HEK293 (cell line): ENCODE results near the gene DNAJB2.

ENCODE experiments used
- CTCF ChIA-PET: fragments of 350-600 bp; formaldehyde crosslinking; extraction: SDS; loops from one replicate; lab custom pipeline; 2021; ENCODE audit warnings: antibody characterized with exemption; lab: Yijun Ruan, JAX
- POLR2A ChIA-PET: fragments of 300-600 bp; formaldehyde crosslinking; extraction: SDS; loops from one replicate; lab custom pipeline; 2020; ENCODE audit warnings: antibody characterized with exemption, inconsistent platforms; lab: Yijun Ruan, JAX
- H3K27ac ChIP-seq: fragments of 200-500 bp; sonication (Bioruptor generic); 2 replicates; pipeline ENCODE4 v1.5.1; 2014; ENCODE audit warnings: low read depth, low read length, control low read depth, inconsistent platforms; ENCODE audit errors: extremely low read depth
- H3K36me3 ChIP-seq, 2 experiments: fragments of 200-500 bp in 1 of 2; sonication (Bioruptor generic) in 1 of 2; 1 replicate in 1 of 2; 2 replicates in 1 of 2; pipeline ENCODE4 v1.5.1; 2014 to 2017; ENCODE audit warnings: inconsistent platforms in 2 of 2, low read length in 2 of 2; ENCODE audit not compliant: control insufficient read depth in 2 of 2, insufficient read depth in 1 of 2
- H3K4me1 ChIP-seq: fragments of 200-500 bp; sonication (Bioruptor generic); 2 replicates; pipeline ENCODE4 v1.5.1; 2014; ENCODE audit warnings: mild to moderate bottlenecking, low read length, inconsistent platforms; ENCODE audit not compliant: control insufficient read depth, insufficient read depth
- H3K4me3 ChIP-seq: 2 replicates; pipeline ENCODE4 v1.5.1; 2011; ENCODE audit warnings: low read depth, mild to moderate bottlenecking, control low read depth, low read length, moderate library complexity
- H3K9me3 ChIP-seq: fragments of 200-500 bp; sonication (Bioruptor generic); 2 replicates; pipeline ENCODE4 v1.5.1; 2014; ENCODE audit warnings: low read depth, low read length, inconsistent platforms; ENCODE audit not compliant: control insufficient read depth, insufficient read depth
- KLF9 ChIP-seq: fragments of 450-650 bp; formaldehyde crosslinking; IDR thresholded peaks from 2 replicates; pipeline ENCODE4 v1.5.1; 2016; ENCODE audit warnings: missing biosample characterization, missing genetic modification characterization, low read depth
- SCRT1 ChIP-seq: fragments of 450-650 bp; formaldehyde crosslinking; IDR thresholded peaks from 2 replicates; pipeline ENCODE4 v1.5.1; 2016; ENCODE audit warnings: missing biosample characterization, missing genetic modification characterization, borderline replicate concordance
- SCRT2 ChIP-seq: fragments of 450-650 bp; formaldehyde crosslinking; IDR thresholded peaks from 2 replicates; pipeline ENCODE4 v1.5.1; 2016; ENCODE audit warnings: missing biosample characterization, missing genetic modification characterization
- SP7 ChIP-seq: fragments of 450-650 bp; formaldehyde crosslinking; IDR thresholded peaks from 2 replicates; pipeline ENCODE4 v1.5.1; 2016; ENCODE audit warnings: missing biosample characterization, missing genetic modification characterization
- ZNF211 ChIP-seq: fragments of 450-650 bp; formaldehyde crosslinking; IDR thresholded peaks from 2 replicates; pipeline ENCODE4 v1.5.1; 2016; ENCODE audit warnings: low read depth, missing biosample characterization, missing genetic modification characterization
- ZNF239 ChIP-seq: fragments of 450-650 bp; formaldehyde crosslinking; IDR thresholded peaks from 2 replicates; pipeline ENCODE4 v1.5.1; 2016; ENCODE audit warnings: missing biosample characterization, missing genetic modification characterization
- ZNF341 ChIP-seq: fragments of 450-650 bp; formaldehyde crosslinking; IDR thresholded peaks from 2 replicates; pipeline ENCODE4; 2016; ENCODE audit warnings: low read depth, missing biosample characterization, missing genetic modification characterization
- ZNF596 ChIP-seq: fragments of 450-650 bp; IDR thresholded peaks from 2 replicates; pipeline ENCODE4 v1.5.0; 2018; ENCODE audit warnings: missing biosample characterization, mild to moderate bottlenecking, missing genetic modification characterization, moderate library complexity
- ZNF747 ChIP-seq: fragments of 450-650 bp; formaldehyde crosslinking; IDR thresholded peaks from 2 replicates; pipeline ENCODE4 v1.5.1; 2016; ENCODE audit warnings: missing biosample characterization, missing genetic modification characterization
- ZSCAN23 ChIP-seq: fragments of 450-650 bp; formaldehyde crosslinking; IDR thresholded peaks from 2 replicates; pipeline ENCODE4 v1.5.1; 2016; ENCODE audit warnings: missing biosample characterization, missing genetic modification characterization
- TF ChIP-seq, protein P1 (sequence below): fragments of 450-650 bp; IDR thresholded peaks from 2 replicates; pipeline ENCODE4 v1.5.1; 2018; ENCODE audit warnings: missing biosample characterization, missing genetic modification characterization
- TF ChIP-seq, protein P2 (sequence below): IDR thresholded peaks from 2 replicates; pipeline ENCODE4 v1.6.1; 2011; ENCODE audit warnings: mild to moderate bottlenecking, low read depth, low read length, borderline replicate concordance
- TF ChIP-seq, protein P3 (sequence below): fragments of 450-650 bp; formaldehyde crosslinking; IDR thresholded peaks from 2 replicates; pipeline ENCODE4 v1.5.1; 2016; ENCODE audit warnings: missing biosample characterization, missing genetic modification characterization
- TF ChIP-seq, protein P4 (sequence below): fragments of 450-650 bp; formaldehyde crosslinking; IDR thresholded peaks from 2 replicates; pipeline ENCODE4 v1.5.1; 2016; ENCODE audit warnings: missing biosample characterization, missing genetic modification characterization

The DNAJB2 gene

DNA sequence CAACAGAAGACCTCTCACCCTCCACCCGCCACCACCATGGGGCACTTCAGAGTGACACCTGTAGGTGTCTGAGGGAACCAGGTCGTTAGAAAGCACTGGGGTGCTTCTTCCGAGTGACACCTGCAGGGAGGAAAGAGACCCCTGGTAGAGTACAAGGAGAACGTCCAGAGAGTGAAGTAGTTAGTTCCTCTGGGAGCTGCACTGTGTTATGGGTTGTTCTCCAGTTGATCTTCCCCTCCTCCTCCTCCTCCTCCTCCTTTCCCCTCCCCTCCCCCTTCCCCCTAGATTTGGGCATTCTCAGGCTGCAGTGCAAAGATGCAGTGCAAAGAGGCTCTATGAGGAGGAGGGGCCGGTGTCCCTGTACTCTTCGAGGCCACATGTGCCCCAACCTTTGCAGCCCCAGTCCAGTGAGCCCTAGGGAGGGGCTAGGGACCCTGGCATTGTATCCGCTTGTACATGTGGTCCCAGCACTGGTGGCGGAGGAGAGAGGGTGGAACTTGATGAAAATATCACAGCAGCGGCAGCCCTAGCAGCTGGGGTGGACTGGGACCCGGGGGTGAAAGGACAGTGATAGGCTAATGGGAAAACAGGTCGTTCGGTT lies 850 bp downstream of the DNAJB2 start:
- Histone ChIP-seq H3K36me3 (peaks cover 0 to 48% of the 10 kb centered on the region in 2 experiments; a peak in 1 of 3 replicates), H3K9me3 (no peaks in the 10 kb centered on the region), H3K4me1 (peaks cover 6% of the 10 kb centered on the region), H3K27ac (peak overlapping the region; percentile 67; the same call in 1 of the 2 replicates), H3K4me3 (peak overlapping the region; percentile 54)
- ChIA-PET CTCF (interaction anchor here (0.7 to 15.0 kb wide), 4 partner anchors 16 to 151 kb away, joined by 3 to 297 read pairs (median 6); no protein-coding TSS in a partner anchor), POLR2A (interaction anchor here (0.5 to 1.8 kb wide), 6 partner anchors 12 to 291 kb away, joined by 3 to 18 read pairs (median 8); partner anchors contain the start of genes ABCB6, GLB1L, OBSL1 and STK16)
- TF ChIP-seq SCRT2 (tag by site-specific recombination) (peak; percentile 92), ZSCAN23 (tag by site-specific recombination) (no peak)
- TF ChIP-seq, protein P1, sequence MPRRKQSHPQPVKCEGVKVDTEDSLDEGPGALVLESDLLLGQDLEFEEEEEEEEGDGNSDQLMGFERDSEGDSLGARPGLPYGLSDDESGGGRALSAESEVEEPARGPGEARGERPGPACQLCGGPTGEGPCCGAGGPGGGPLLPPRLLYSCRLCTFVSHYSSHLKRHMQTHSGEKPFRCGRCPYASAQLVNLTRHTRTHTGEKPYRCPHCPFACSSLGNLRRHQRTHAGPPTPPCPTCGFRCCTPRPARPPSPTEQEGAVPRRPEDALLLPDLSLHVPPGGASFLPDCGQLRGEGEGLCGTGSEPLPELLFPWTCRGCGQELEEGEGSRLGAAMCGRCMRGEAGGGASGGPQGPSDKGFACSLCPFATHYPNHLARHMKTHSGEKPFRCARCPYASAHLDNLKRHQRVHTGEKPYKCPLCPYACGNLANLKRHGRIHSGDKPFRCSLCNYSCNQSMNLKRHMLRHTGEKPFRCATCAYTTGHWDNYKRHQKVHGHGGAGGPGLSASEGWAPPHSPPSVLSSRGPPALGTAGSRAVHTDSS (tag by site-specific recombination), result peak; percentile 53

DNA sequence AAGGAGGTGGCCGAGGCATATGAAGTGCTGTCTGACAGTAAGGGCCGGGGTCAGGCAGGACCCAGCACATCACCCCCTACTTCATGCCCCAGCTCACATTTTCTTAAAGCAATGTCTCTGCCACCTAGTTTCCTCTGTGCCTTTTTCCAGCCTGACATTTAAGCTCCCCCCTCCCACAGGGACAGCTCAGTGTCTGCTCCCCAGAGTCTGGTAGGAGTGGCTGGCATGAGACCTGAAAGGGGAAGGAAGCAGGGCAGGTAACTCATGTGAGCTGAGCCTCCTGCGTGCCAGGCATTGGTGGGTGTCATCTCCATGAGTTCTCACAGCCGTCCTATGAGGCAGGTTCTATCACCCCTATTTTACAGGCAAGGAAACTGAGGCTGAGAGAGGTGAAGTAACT lies 1.5 kb downstream of the DNAJB2 start:
- peaks cover 6% of the 10 kb centered on the region for H3K4me1 ChIP-seq
- H3K27ac ChIP-seq, result no peak overlapping the region
- POLR2A ChIA-PET, result interaction anchor here (1.3 kb wide), 1 partner anchor 14 kb away, joined by 4 read pairs; no protein-coding TSS in a partner anchor
- TF ChIP-seq KLF9 (tag by site-specific recombination), result no peak
- TF ChIP-seq SP7, result no peak
- no peak for TF ChIP-seq ZNF596 (tag by site-specific recombination)
- TF ChIP-seq ZNF211, result no peak
- no peak for TF ChIP-seq ZNF239
- TF ChIP-seq, protein P2, sequence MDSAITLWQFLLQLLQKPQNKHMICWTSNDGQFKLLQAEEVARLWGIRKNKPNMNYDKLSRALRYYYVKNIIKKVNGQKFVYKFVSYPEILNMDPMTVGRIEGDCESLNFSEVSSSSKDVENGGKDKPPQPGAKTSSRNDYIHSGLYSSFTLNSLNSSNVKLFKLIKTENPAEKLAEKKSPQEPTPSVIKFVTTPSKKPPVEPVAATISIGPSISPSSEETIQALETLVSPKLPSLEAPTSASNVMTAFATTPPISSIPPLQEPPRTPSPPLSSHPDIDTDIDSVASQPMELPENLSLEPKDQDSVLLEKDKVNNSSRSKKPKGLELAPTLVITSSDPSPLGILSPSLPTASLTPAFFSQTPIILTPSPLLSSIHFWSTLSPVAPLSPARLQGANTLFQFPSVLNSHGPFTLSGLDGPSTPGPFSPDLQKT, result no peak
- TF ChIP-seq, protein P3, sequence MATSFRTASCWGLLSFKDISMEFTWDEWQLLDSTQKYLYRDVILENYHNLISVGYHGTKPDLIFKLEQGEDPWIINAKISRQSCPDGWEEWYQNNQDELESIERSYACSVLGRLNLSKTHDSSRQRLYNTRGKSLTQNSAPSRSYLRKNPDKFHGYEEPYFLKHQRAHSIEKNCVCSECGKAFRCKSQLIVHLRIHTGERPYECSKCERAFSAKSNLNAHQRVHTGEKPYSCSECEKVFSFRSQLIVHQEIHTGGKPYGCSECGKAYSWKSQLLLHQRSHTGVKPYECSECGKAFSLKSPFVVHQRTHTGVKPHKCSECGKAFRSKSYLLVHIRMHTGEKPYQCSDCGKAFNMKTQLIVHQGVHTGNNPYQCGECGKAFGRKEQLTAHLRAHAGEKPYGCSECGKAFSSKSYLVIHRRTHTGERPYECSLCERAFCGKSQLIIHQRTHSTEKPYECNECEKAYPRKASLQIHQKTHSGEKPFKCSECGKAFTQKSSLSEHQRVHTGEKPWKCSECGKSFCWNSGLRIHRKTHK (tag by site-specific recombination), result no peak
- TF ChIP-seq ZNF747 (tag by site-specific recombination), result no peak
- no peaks in the 10 kb centered on the region for H3K9me3 ChIP-seq
- CTCF ChIA-PET, result interaction anchor here (0.6 to 15.0 kb wide), 4 partner anchors 16 to 110 kb away, joined by 4 to 297 read pairs (median 5); no protein-coding TSS in a partner anchor
- H3K4me3 ChIP-seq, result no peak overlapping the region
- H3K36me3 ChIP-seq, result peaks cover 0 to 54% of the 10 kb centered on the region in 2 experiments; a peak in 1 of 3 replicates

DNA sequence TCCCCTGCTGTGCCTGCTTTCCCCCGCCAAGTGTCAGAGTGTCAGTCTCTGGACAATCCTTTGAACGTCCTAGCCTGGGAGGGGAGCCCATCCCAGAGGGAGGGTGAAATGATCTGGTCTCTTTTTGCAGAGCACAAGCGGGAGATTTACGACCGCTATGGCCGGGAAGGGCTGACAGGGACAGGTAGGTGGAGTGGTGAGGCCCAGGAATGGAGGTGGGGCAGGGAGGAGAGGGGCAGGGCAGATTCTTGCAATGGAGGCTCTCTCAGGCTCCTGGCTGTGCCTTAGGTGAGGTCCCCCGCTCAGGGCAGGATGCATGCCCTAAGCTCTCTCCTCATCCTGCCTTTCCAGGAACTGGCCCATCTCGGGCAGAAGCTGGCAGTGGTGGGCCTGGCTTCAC lies 2.4 kb downstream of the DNAJB2 start:
- no peak for TF ChIP-seq SCRT1 (tag by site-specific recombination)
- no peak for TF ChIP-seq ZNF341 (tag by site-specific recombination)
- TF ChIP-seq, protein P4, sequence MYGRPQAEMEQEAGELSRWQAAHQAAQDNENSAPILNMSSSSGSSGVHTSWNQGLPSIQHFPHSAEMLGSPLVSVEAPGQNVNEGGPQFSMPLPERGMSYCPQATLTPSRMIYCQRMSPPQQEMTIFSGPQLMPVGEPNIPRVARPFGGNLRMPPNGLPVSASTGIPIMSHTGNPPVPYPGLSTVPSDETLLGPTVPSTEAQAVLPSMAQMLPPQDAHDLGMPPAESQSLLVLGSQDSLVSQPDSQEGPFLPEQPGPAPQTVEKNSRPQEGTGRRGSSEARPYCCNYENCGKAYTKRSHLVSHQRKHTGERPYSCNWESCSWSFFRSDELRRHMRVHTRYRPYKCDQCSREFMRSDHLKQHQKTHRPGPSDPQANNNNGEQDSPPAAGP, result peak; percentile 43; the same call in 1 of the 2 replicates
- TF ChIP-seq, all 188 proteins: peak for 1
- Histone ChIP-seq H3K9me3 (no peaks in the 10 kb centered on the region), H3K27ac (no peak overlapping the region), H3K4me3 (no peak overlapping the region), H3K4me1 (peaks cover 6% of the 10 kb centered on the region), H3K36me3 (peaks cover 0 to 60% of the 10 kb centered on the region in 2 experiments; a peak in 1 of 3 replicates)
- ChIA-PET POLR2A (interaction anchor here (1.3 kb wide), 1 partner anchor 13 kb away, joined by 4 read pairs; no protein-coding TSS in a partner anchor), CTCF (interaction anchor here (0.7 to 15.0 kb wide), 3 partner anchors 15 to 159 kb away, joined by 4 to 297 read pairs (median 6); no protein-coding TSS in a partner anchor)
